PC-3 (cell line): ENCODE results near the gene CDC6. TPM values are rescaled to one million over a fixed set of nuclear protein-coding genes. Genes with fewer than 3 reads are reported as not detected.

Experiments used
- ATAC-seq: fragments of 200-7000 bp; cut with Tn5 transposase; 2 replicates; pipeline ENCODE4 v1.9.1; 2020; ENCODE audit warnings: mild to moderate bottlenecking, moderate library complexity
- BruUV-seq: library from RNA; stranded (reverse); fragments of 400-500 nt; replicated peaks from 2 replicates; lab custom pipeline; 2021; lab: Mats Ljungman, UMichigan
- CTCF ChIA-PET: fragments of 300-600 bp; sonication (Branson Sonifier 250); formaldehyde crosslinking; loops from one replicate; lab custom pipeline; 2022; ENCODE audit warnings: antibody characterized with exemption; lab: Charles Lee
- POLR2A ChIA-PET: fragments of 300-600 bp; sonication (Branson Sonifier 250); formaldehyde crosslinking; loops from one replicate; lab custom pipeline; 2022; ENCODE audit warnings: antibody characterized with exemption; ENCODE audit not compliant: unreplicated experiment; lab: Charles Lee
- DNase-seq: peaks from one replicate; pipeline ENCODE4 v3.0.0-alpha.2; 2015
- H2AFZ ChIP-seq: fragments of 300-600 bp; sonication (generic); 2 replicates; pipeline ENCODE4 v1.6.0; 2016; ENCODE audit warnings: antibody characterized with exemption, low read length
- H3F3A ChIP-seq: fragments of 300-600 bp; sonication (generic); one replicate; pipeline ENCODE4 v1.6.0; 2017; ENCODE audit warnings: antibody characterized with exemption, low read length, control low read depth, mild to moderate bottlenecking; ENCODE audit not compliant: unreplicated experiment
- H3K27ac ChIP-seq: fragments of 300-600 bp; sonication (generic); 2 replicates; pipeline ENCODE4 v1.5.1; 2016; ENCODE audit warnings: mild to moderate bottlenecking, low read length
- H3K27me3 ChIP-seq: fragments of 300-600 bp; sonication (generic); 2 replicates; pipeline ENCODE4 v1.6.1; 2016; ENCODE audit warnings: low read length, mixed read lengths
- H3K36me3 ChIP-seq: fragments of 300-600 bp; sonication (generic); 2 replicates; pipeline ENCODE4 v1.6.1; 2016; ENCODE audit warnings: low read depth, mixed run types, low read length, mixed read lengths
- H3K4me1 ChIP-seq: fragments of 300-600 bp; sonication (generic); 2 replicates; pipeline ENCODE4 v1.5.1; 2016; ENCODE audit warnings: low read length; ENCODE audit not compliant: insufficient read depth
- H3K4me2 ChIP-seq: fragments of 300-600 bp; sonication (generic); 2 replicates; pipeline ENCODE4 v1.6.0; 2016; ENCODE audit warnings: low read length
- H3K4me3 ChIP-seq: fragments of 300-600 bp; sonication (generic); 2 replicates; pipeline ENCODE4 v1.5.1; 2016; ENCODE audit warnings: mild to moderate bottlenecking, low read length, mixed read lengths
- H3K79me2 ChIP-seq: fragments of 300-600 bp; sonication (generic); 2 replicates; pipeline ENCODE4 v1.6.1; 2017; ENCODE audit warnings: low read length, mixed read lengths
- H3K9ac ChIP-seq: fragments of 300-600 bp; sonication (generic); 2 replicates; pipeline ENCODE4 v1.6.0; 2016; ENCODE audit warnings: mild to moderate bottlenecking, low read length
- H3K9me2 ChIP-seq: fragments of 300-600 bp; sonication (generic); replicated peaks from 2 replicates; pipeline ENCODE4 v1.6.1; 2016; ENCODE audit warnings: mixed run types, low read length, mixed read lengths
- H3K9me3 ChIP-seq: fragments of 300-600 bp; sonication (generic); 2 replicates; pipeline ENCODE4 v1.6.1; 2016; ENCODE audit warnings: low read length, mixed read lengths
- H4K20me1 ChIP-seq: fragments of 300-600 bp; sonication (generic); 2 replicates; pipeline ENCODE4 v1.6.1; 2016; ENCODE audit warnings: low read length, mixed read lengths
- EZH2 ChIP-seq: fragments of 300-600 bp; sonication (generic); IDR thresholded peaks from one replicate; pipeline ENCODE4 v1.6.1; 2017; ENCODE audit warnings: antibody characterized with exemption, mild to moderate bottlenecking, low read length; ENCODE audit not compliant: unreplicated experiment
- EZH2phosphoT487 ChIP-seq: fragments of 300-600 bp; sonication (generic); IDR thresholded peaks from 2 replicates; pipeline ENCODE4 v1.6.1; 2018; ENCODE audit warnings: mild to moderate bottlenecking, antibody characterized with exemption, low read length, borderline replicate concordance
- intact Hi-C: fragments of 100-400 bp; cut with micrococcal nuclease; formaldehyde crosslinking; loops from 2 replicates; pipeline ENCODE4 v1.9.0; 2023
- total RNA-seq: library from RNA; depleted of rRNA; stranded (reverse); fragments of >200 nt; gene quantifications from 2 replicates; pipeline ENCODE4 v1.2.3, GENCODE V29; 2014
- TF ChIP-seq, protein P1 (sequence below): fragments of 300-600 bp; sonication (generic); conservative IDR thresholded peaks from 2 replicates; pipeline ENCODE4 v1.5.1; 2017; ENCODE audit warnings: antibody characterized with exemption, low read depth, mild to moderate bottlenecking, low read length

The CDC6 gene
- total RNA-seq, 1 experiment from 2014 or later = 48.9 TPM

DNA sequence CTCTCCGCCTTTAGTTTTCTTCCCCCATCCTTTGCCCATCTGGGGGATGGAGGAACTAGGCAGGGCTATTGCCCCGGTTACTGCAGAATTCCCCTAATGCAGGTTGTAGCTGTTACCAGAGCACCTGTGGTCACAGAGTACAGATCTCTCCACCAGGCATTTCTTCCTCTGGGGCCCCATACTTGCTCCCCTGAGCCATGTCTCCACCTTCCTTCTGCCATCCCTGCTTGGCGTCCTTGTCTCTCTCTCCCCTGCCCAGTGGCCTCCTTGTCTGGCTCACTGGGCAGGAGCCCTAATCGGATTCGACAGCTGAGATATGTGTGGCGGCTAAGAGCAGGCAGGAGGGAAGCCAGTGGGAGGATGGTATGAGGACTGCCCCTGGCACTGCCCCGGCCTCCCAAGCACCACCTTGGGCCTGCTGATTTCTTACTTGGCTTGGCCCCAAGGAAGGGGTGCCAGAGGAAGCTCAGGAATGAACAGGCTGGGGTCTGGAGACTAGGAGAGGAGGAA, 23.3 kb downstream of the CDC6 start:
- no peak overlapping the region for H2AFZ ChIP-seq
- H3K9me2 ChIP-seq = no peaks in the 10 kb centered on the region
- no peak overlapping the region for H3K9ac ChIP-seq
- no peaks in the 10 kb centered on the region for H3K36me3 ChIP-seq
- no peaks in the 10 kb centered on the region for H3K27me3 ChIP-seq
- BruUV-seq = no TSS peak
- DNase-seq (no peak), ATAC-seq (no peak)
- TF ChIP-seq EZH2phosphoT487 (no peak), EZH2 (no peak)
- TF ChIP-seq, protein P1, sequence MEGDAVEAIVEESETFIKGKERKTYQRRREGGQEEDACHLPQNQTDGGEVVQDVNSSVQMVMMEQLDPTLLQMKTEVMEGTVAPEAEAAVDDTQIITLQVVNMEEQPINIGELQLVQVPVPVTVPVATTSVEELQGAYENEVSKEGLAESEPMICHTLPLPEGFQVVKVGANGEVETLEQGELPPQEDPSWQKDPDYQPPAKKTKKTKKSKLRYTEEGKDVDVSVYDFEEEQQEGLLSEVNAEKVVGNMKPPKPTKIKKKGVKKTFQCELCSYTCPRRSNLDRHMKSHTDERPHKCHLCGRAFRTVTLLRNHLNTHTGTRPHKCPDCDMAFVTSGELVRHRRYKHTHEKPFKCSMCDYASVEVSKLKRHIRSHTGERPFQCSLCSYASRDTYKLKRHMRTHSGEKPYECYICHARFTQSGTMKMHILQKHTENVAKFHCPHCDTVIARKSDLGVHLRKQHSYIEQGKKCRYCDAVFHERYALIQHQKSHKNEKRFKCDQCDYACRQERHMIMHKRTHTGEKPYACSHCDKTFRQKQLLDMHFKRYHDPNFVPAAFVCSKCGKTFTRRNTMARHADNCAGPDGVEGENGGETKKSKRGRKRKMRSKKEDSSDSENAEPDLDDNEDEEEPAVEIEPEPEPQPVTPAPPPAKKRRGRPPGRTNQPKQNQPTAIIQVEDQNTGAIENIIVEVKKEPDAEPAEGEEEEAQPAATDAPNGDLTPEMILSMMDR = no peak
- H3K79me2 ChIP-seq = no peaks in the 10 kb centered on the region
- no peaks in the 10 kb centered on the region for H4K20me1 ChIP-seq
- ChIA-PET CTCF (no interaction called here), POLR2A (no interaction called here)
- H3K27ac ChIP-seq = peak overlapping the region; percentile 67
- no peaks in the 10 kb centered on the region for H3F3A ChIP-seq
- no peak overlapping the region for H3K4me3 ChIP-seq
- H3K4me2 ChIP-seq = peak overlapping the region; percentile 24
- H3K4me1 ChIP-seq = peaks cover 69% of the 10 kb centered on the region
- intact Hi-C loops = no loop called here
- H3K9me3 ChIP-seq = no peaks in the 10 kb centered on the region

DNA sequence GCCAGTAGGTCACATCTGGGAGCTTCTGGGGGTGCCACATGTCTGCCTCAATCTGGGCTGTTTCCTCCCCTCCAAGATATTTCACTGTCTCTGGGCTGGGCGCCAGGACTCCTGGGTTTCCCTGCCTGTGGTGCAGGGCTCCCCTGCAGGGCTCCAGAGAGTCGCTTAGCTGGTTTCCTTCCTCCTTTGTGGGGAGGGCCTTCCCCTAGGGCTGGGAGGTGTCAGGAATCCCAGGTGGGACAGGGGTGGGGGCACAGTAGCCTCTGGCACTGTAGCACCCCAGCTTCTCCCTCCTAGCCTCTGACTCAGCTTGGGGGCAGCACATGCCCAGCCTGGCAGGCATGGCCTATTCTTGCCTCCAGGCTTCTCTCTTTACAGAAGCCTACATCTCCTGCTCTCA, 23.9 kb downstream of the CDC6 start:
- POLR2A ChIA-PET = no interaction called here
- no peaks in the 10 kb centered on the region for H3K9me2 ChIP-seq
- H3K27ac ChIP-seq = peak overlapping the region; percentile 67
- no peaks in the 10 kb centered on the region for H3K27me3 ChIP-seq
- H3K4me2 ChIP-seq = peak overlapping the region; percentile 24
- BruUV-seq = no TSS peak
- no peaks in the 10 kb centered on the region for H3K36me3 ChIP-seq
- no peaks in the 10 kb centered on the region for H3K79me2 ChIP-seq
- CTCF ChIA-PET = no interaction called here
- no peaks in the 10 kb centered on the region for H3K9me3 ChIP-seq
- no peak for TF ChIP-seq EZH2
- TF ChIP-seq, protein P1 = no peak
- TF ChIP-seq EZH2phosphoT487 = no peak
- DNase-seq = peak; percentile 70
- no peaks in the 10 kb centered on the region for H3F3A ChIP-seq
- peak; percentile 11 for ATAC-seq
- peaks cover 76% of the 10 kb centered on the region for H3K4me1 ChIP-seq
- H2AFZ ChIP-seq = no peak overlapping the region
- intact Hi-C loops = no loop called here
- no peak overlapping the region for H3K4me3 ChIP-seq
- 0 out of 2 replicates have a peak overlapping the region, but pooled peaks have one; percentile 9 for H3K9ac ChIP-seq
- H4K20me1 ChIP-seq = no peaks in the 10 kb centered on the region

DNA sequence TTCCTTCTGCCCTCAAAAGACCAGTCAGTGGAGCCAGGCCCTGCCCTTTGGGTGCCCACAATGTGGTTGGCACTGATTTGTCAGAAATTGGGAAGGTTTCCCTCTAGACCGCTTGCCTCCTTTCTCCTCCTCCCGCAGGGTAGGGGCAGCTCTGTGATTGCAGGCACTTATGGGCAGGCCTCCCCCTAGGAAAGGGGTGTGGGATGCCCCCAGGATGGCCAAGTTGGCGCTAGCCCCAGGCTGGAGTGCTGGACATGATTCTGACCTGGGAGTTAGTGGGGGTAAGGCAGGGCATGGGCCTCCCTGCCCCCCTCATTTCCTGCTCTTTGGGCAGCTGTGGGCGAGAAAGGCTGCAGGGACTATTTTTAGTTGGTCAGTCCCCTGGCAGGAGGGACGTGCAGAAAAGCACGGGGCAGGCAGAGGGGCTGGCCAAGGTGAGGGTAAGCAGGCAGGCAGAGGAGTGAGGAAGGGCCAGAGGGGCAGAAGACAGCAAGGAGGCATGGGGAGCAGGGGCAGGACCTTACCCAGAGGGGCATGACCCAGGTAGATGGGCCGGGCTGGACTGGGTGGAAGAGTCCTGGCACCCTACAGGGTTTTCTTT, 24.6 kb downstream of the CDC6 start:
- Histone ChIP-seq H2AFZ (no peak overlapping the region), H3K36me3 (no peaks in the 10 kb centered on the region), H3K27ac (peak overlapping the region; percentile 67), H3K79me2 (no peaks in the 10 kb centered on the region), H3K4me3 (no peak overlapping the region), H3K9me2 (no peaks in the 10 kb centered on the region), H3K4me2 (peak overlapping the region; percentile 24), H3F3A (no peaks in the 10 kb centered on the region), H4K20me1 (no peaks in the 10 kb centered on the region), H3K9me3 (no peaks in the 10 kb centered on the region), H3K27me3 (no peaks in the 10 kb centered on the region), H3K4me1 (peaks cover 77% of the 10 kb centered on the region), H3K9ac (peak overlapping the region; percentile 9; the same call in 1 of the 2 replicates)
- TF ChIP-seq EZH2phosphoT487 (no peak), EZH2 (no peak)
- TF ChIP-seq, protein P1 = no peak
- ChIA-PET POLR2A (no interaction called here), CTCF (no interaction called here)
- intact Hi-C loops = no loop called here
- BruUV-seq = no TSS peak
- ATAC-seq = peak; percentile 13
- peak; percentile 59 for DNase-seq
